Suprapubic skin (tissue), 4 donors: ENCODE data around the gene IFT20. TPM values are rescaled to one million over a fixed set of nuclear protein-coding genes. Genes with fewer than 3 reads are reported as not detected.

Source experiments
- DNase-seq, 2 donors: peaks; one replicate each; pipeline ENCODE4 v3.0.0-alpha.2; 2019; ENCODE audit warnings: low spot score in 2 of 2
- H3K27ac ChIP-seq: fragments of 200-600 bp; sonication (generic); one replicate; pipeline ENCODE4 v1.5.1; 2019
- H3K27me3 ChIP-seq: fragments of 200-600 bp; sonication (generic); one replicate; pipeline ENCODE4 v1.5.1; 2019
- H3K36me3 ChIP-seq: fragments of 200-600 bp; sonication (generic); one replicate; pipeline ENCODE4 v1.5.1; 2019
- H3K4me1 ChIP-seq: fragments of 200-600 bp; sonication (generic); one replicate; pipeline ENCODE4 v1.5.1; 2019
- H3K4me3 ChIP-seq: fragments of 200-600 bp; sonication (generic); one replicate; pipeline ENCODE4 v1.5.1; 2019; ENCODE audit warnings: mild to moderate bottlenecking
- H3K9me3 ChIP-seq: fragments of 200-600 bp; sonication (generic); one replicate; pipeline ENCODE4 v1.5.1; 2019
- CTCF ChIP-seq, 2 donors: fragments of 200-600 bp in 1 of 2; fragments of 450-650 bp in 1 of 2; sonication (generic) in 1 of 2; IDR thresholded peaks; one replicate each; pipeline ENCODE4 v1.5.1; 2016 to 2019; ENCODE audit warnings: antibody characterized with exemption in 2 of 2, mild to moderate bottlenecking in 1 of 2, moderate library complexity in 1 of 2
- EP300 ChIP-seq: sonication (generic); formaldehyde crosslinking; IDR thresholded peaks from one replicate; pipeline ENCODE4 v1.6.1; 2017; ENCODE audit warnings: antibody characterized with exemption
- POLR2A ChIP-seq, 2 donors: fragments of 450-650 bp; IDR thresholded peaks; one replicate each; pipeline ENCODE4 v1.6.1; 2017; ENCODE audit warnings: antibody characterized with exemption in 2 of 2, mild to moderate bottlenecking in 2 of 2, moderate library complexity in 2 of 2
- POLR2AphosphoS5 ChIP-seq, 3 donors: sonication (generic); formaldehyde crosslinking; IDR thresholded peaks; one replicate each; pipeline ENCODE4 v1.6.1; 2017; ENCODE audit warnings: antibody characterized with exemption in 3 of 3
- WGBS: methylation state at CpG from one replicate; pipeline ENCODE4 v1.1.5; 2018; 5-methylcytosine and 5-hydroxymethylcytosine counted together
- total RNA-seq, 4 donors: library from RNA; depleted of rRNA; stranded (reverse); fragments of >200 nt; gene quantifications; one replicate each; pipeline ENCODE4 v1.1.0, GENCODE V29; 2016

Gene IFT20
- total RNA-seq: 10 to 100 TPM; 31.5 to 52.1 (median 32.9) TPM

GRCh38 chr17:28335201-28335958, at the start of gene IFT20, which contains the start of gene TNFAIP1:
Gene IFT20, minus strand, starts transcription at chr17:28335472. Its CDS starts 3,487 bp downstream, at chr17:28331985.
Gene TNFAIP1, plus strand, starts transcription at chr17:28335761. Its CDS starts 3,761 bp downstream, at chr17:28339522.
- WGBS: under 1% methylated on average over 32 of the region's 62 CpGs
- no peaks in the 10 kb centered on the region for H3K27me3 ChIP-seq
- H3K4me3 ChIP-seq: peak within 1 kb of the TSS; percentile 87
- H3K4me1 ChIP-seq: peaks cover 50% of the 10 kb centered on the region
- H3K27ac ChIP-seq: peak within 1 kb of the TSS; percentile 98
- peak; percentile 53 to 91 (median 54) for TF ChIP-seq POLR2AphosphoS5 (IDR thresholded peaks at IDR 0.05)
- TF ChIP-seq EP300: no peak
- TF ChIP-seq POLR2A (IDR thresholded peaks at IDR 0.05): peak; percentile 19 to 78
- TF ChIP-seq CTCF (IDR thresholded peaks at IDR 0.05): no peak
- H3K36me3 ChIP-seq: peaks cover 22% of the 10 kb centered on the region
- no peaks in the 10 kb centered on the region for H3K9me3 ChIP-seq
- DNase-seq: peak; percentile 99 to 100

- Histone ChIP-seq H3K4me3 (peak overlapping the region; percentile 62), H3K9me3 (no peaks in the 10 kb centered on the region), H3K27me3 (no peaks in the 10 kb centered on the region), H3K36me3 (peaks cover 23% of the 10 kb centered on the region), H3K4me1 (peaks cover 33% of the 10 kb centered on the region), H3K27ac (peak overlapping the region; percentile 44)
- TF ChIP-seq EP300: no peak
- TF ChIP-seq POLR2AphosphoS5 (IDR thresholded peaks at IDR 0.05): no peak
- TF ChIP-seq CTCF (IDR thresholded peaks at IDR 0.05): no peak
- TF ChIP-seq POLR2A (IDR thresholded peaks at IDR 0.05): no peak
- WGBS: 33% methylated on average over 3 of the region's 29 CpGs
- peak in 1 of 2 donors; percentile 44 for DNase-seq
Observed at GRCh38 chr17:28385037-28385400, 49.7 kb upstream of the IFT20 start.

- DNase-seq: peak; percentile 57 to 85
- no peaks in the 10 kb centered on the region for H3K27me3 ChIP-seq
- H3K36me3 ChIP-seq: peaks cover 17% of the 10 kb centered on the region
- peak overlapping the region; percentile 62 for H3K4me3 ChIP-seq
- TF ChIP-seq POLR2A (IDR thresholded peaks at IDR 0.05) (no peak), POLR2AphosphoS5 (IDR thresholded peaks at IDR 0.05) (no peak), CTCF (IDR thresholded peaks at IDR 0.05) (no peak), EP300 (no peak)
- peak overlapping the region; percentile 44 for H3K27ac ChIP-seq
- no peaks in the 10 kb centered on the region for H3K9me3 ChIP-seq
- H3K4me1 ChIP-seq: peaks cover 33% of the 10 kb centered on the region
- 22% methylated on average over 15 of the region's 56 CpGs for WGBS
Observed at GRCh38 chr17:28384281-28385036, 49.2 kb upstream of the IFT20 start.

- H3K4me1 ChIP-seq: peaks cover 33% of the 10 kb centered on the region
Observed at GRCh38 chr17:28381141-28381825, 46.0 kb upstream of the IFT20 start.

More at GRCh38 chr17:28381141-28381825, 46.0 kb upstream of the IFT20 start:
- Histone ChIP-seq H3K36me3 (no peaks in the 10 kb centered on the region), H3K4me3 (peak overlapping the region; percentile 38), H3K27me3 (no peaks in the 10 kb centered on the region), H3K9me3 (no peaks in the 10 kb centered on the region), H3K27ac (no peak overlapping the region)
- TF ChIP-seq EP300 (no peak), POLR2AphosphoS5 (IDR thresholded peaks at IDR 0.05) (no peak), POLR2A (IDR thresholded peaks at IDR 0.05) (no peak), CTCF (IDR thresholded peaks at IDR 0.05) (peak in 1 of 2 donors; percentile 21)
- DNase-seq: peak in 1 of 2 donors; percentile 52
- WGBS: 34% methylated on average over 29 of the region's 72 CpGs
